NT2/D1 (cell line): ENCODE results near the gene FPGS.

ENCODE experiments used
- SUZ12 ChIP-seq: IDR thresholded peaks from 2 replicates; pipeline ENCODE4 v1.6.1; 2011; ENCODE audit not compliant: insufficient read length, insufficient read depth; ENCODE audit errors: extremely low read depth
- YY1 ChIP-seq: IDR thresholded peaks from 2 replicates; pipeline ENCODE4 v1.6.1; 2011; ENCODE audit not compliant: insufficient read length, insufficient read depth

- TF ChIP-seq YY1 = no peak
- TF ChIP-seq SUZ12 = no peak
Measured at GRCh38 chr9:127837346-127837745, 34.7 kb downstream of the FPGS start.
